HPDE6-E6E7 (cell line): ENCODE measurements around the gene APOB.

Experiments used
- DNase-seq: peaks from one replicate; pipeline ENCODE4 v3.0.0; 2011; ENCODE audit warnings: missing footprints; ENCODE audit errors: extremely low spot score

APOB gene

GRCh38 chr2:20977520-20978180 lies 66.2 kb downstream of the APOB start:
- no peak for DNase-seq

GRCh38 chr2:20976527-20976926 lies 67.3 kb downstream of the APOB start:
- DNase-seq: no peak

- no peak for DNase-seq
These were observed 70.9 kb downstream of the APOB start for GRCh38 chr2:20972792-20973565.

- no peak for DNase-seq
These were observed 71.8 kb downstream of the APOB start for GRCh38 chr2:20972110-20972509.

GRCh38 chr2:20970068-20970467 lies 73.8 kb downstream of the APOB start:
- DNase-seq: no peak

GRCh38 chr2:20966061-20966595 lies 77.7 kb downstream of the APOB start:
- DNase-seq: no peak

- DNase-seq: no peak
These were observed 78.7 kb downstream of the APOB start for GRCh38 chr2:20965221-20965620.

GRCh38 chr2:20963867-20964266 lies 80.0 kb downstream of the APOB start:
- no peak for DNase-seq

- DNase-seq: peak; percentile 41
These were observed 80.8 kb downstream of the APOB start for GRCh38 chr2:20962939-20963557.

- no peak for DNase-seq
These were observed 82.0 kb downstream of the APOB start for GRCh38 chr2:20961858-20962257.

- no peak for DNase-seq
These were observed 83.9 kb downstream of the APOB start for GRCh38 chr2:20960003-20960402.

GRCh38 chr2:20959252-20959651 lies 84.6 kb downstream of the APOB start:
- no peak for DNase-seq

GRCh38 chr2:20957788-20958525 lies 85.9 kb downstream of the APOB start:
- no peak for DNase-seq

- DNase-seq: no peak
These were observed 88.4 kb downstream of the APOB start for GRCh38 chr2:20955277-20956026.

GRCh38 chr2:20953146-20953824 lies 90.6 kb downstream of the APOB start:
- DNase-seq: no peak
